HepG2 (cell line): Measurements from ENCODE around the gene HAUS5.

Source experiments
- CSRNP1 ChIP-seq: sonication (generic); formaldehyde crosslinking; IDR thresholded peaks from 2 replicates; pipeline ENCODE4 v1.8.1; 2023; ENCODE audit warnings: mild to moderate bottlenecking, missing genetic modification reagents
- TFAP4 ChIP-seq: sonication (generic); IDR thresholded peaks from 2 replicates; pipeline ENCODE4 v1.6.1; 2016; ENCODE audit warnings: low read depth, borderline replicate concordance
- ZNF362 ChIP-seq: sonication (generic); formaldehyde crosslinking; IDR thresholded peaks from 2 replicates; pipeline ENCODE4 v1.4.0; 2020; ENCODE audit warnings: missing genetic modification reagents, mild to moderate bottlenecking, borderline replicate concordance

- no peak for TF ChIP-seq CSRNP1 (CRISPR knock-in tag)
- no peak for TF ChIP-seq TFAP4
- TF ChIP-seq ZNF362 = no peak
Observed at GRCh38 chr19:35663981-35664380, 51.4 kb downstream of the HAUS5 start.
